ENCODE measurements around the gene SBF2.

GRCh38 chr11:9840460-9841004, 453.5 kb downstream of the SBF2 start:
- no peak for TF ChIP-seq CTCF (IDR thresholded peaks at IDR 0.05 in 8 of 11, conservative IDR thresholded peaks at IDR 0.05 in 3 of 11)
- no peak for TF ChIP-seq POLR2AphosphoS5 (IDR thresholded peaks at IDR 0.05)
- no peak for TF ChIP-seq POLR2A (IDR thresholded peaks at IDR 0.05)

Measured in spleen (tissue), 7 donors.